Thyroid gland (tissue), 4 donors: ENCODE measurements around the gene FGF8. TPM values are rescaled to one million over a fixed set of nuclear protein-coding genes. Genes with fewer than 3 reads are reported as not detected.

ENCODE experiments used
- total RNA-seq, 4 donors: library from RNA; depleted of rRNA; stranded (reverse); fragments of >200 nt; gene quantifications; one replicate each; pipeline ENCODE4 v1.2.3, GENCODE V29; 2016

FGF8 gene
- total RNA-seq, 4 donors from 2014 or later = not detected

Other genes with a start within 250 kb of the FGF8 start
- 10 to 100 TPM; 26.2 to 34.9 (median 33.1) TPM for gene POLL, start 187.9 kb downstream of the FGF8 start, total RNA-seq
- 10 to 100 TPM; 18.1 to 73.0 (median 37.3) TPM for gene DPCD, start 187.8 kb downstream of the FGF8 start, total RNA-seq
- gene FBXW4, start 80.9 kb downstream of the FGF8 start, total RNA-seq = 10 to 100 TPM; 59.5 to 94.2 (median 72.2) TPM
- 10 to 100 TPM in 3 of 4 donors, 1 to 10 TPM in 1; 9.0 to 27.3 (median 20.7) TPM for gene NPM3, start 7.3 kb upstream of the FGF8 start, total RNA-seq
- 100 to 1,000 TPM; 114 to 205 (median 157) TPM for gene OGA, start 42.3 kb upstream of the FGF8 start, total RNA-seq
- 1 to 10 TPM; 1.0 to 3.5 (median 1.4) TPM for gene KCNIP2, start 67.7 kb upstream of the FGF8 start, total RNA-seq